GM12864 (cell line): ENCODE data around the gene SPECC1L.

ENCODE experiments used
- DNase-seq: peaks from one replicate; pipeline ENCODE4 v3.0.0-alpha.2; 2011; ENCODE audit warnings: low read depth
- H3K4me3 ChIP-seq: 2 replicates; pipeline ENCODE4 v1.5.1; 2011; ENCODE audit warnings: mild to moderate bottlenecking, low read depth, low read length, control low read depth
- TF ChIP-seq, protein P1 (sequence below): IDR thresholded peaks from 2 replicates; pipeline ENCODE4 v1.5.1; 2011; ENCODE audit warnings: low read depth, mild to moderate bottlenecking, moderate library complexity, low read length, control low read depth, inconsistent platforms; ENCODE audit errors: missing control alignments

Gene SPECC1L

GRCh38 chr22:24270556-24271385 lies at the start of gene SPECC1L:
Gene SPECC1L (plus strand): TSS chr22:24270831. CDS start chr22:24302232, 31,401 bp downstream.
- DNase-seq, result peak; percentile 55
- H3K4me3 ChIP-seq, result peak within 1 kb of the TSS; percentile 99
- TF ChIP-seq, protein P1, sequence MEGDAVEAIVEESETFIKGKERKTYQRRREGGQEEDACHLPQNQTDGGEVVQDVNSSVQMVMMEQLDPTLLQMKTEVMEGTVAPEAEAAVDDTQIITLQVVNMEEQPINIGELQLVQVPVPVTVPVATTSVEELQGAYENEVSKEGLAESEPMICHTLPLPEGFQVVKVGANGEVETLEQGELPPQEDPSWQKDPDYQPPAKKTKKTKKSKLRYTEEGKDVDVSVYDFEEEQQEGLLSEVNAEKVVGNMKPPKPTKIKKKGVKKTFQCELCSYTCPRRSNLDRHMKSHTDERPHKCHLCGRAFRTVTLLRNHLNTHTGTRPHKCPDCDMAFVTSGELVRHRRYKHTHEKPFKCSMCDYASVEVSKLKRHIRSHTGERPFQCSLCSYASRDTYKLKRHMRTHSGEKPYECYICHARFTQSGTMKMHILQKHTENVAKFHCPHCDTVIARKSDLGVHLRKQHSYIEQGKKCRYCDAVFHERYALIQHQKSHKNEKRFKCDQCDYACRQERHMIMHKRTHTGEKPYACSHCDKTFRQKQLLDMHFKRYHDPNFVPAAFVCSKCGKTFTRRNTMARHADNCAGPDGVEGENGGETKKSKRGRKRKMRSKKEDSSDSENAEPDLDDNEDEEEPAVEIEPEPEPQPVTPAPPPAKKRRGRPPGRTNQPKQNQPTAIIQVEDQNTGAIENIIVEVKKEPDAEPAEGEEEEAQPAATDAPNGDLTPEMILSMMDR, result no peak

GRCh38 chr22:24224468-24224867 lies 46.2 kb upstream of the SPECC1L start:
- TF ChIP-seq, protein P1, result no peak
- no peak for DNase-seq
- H3K4me3 ChIP-seq, result no peak overlapping the region

DNA sequence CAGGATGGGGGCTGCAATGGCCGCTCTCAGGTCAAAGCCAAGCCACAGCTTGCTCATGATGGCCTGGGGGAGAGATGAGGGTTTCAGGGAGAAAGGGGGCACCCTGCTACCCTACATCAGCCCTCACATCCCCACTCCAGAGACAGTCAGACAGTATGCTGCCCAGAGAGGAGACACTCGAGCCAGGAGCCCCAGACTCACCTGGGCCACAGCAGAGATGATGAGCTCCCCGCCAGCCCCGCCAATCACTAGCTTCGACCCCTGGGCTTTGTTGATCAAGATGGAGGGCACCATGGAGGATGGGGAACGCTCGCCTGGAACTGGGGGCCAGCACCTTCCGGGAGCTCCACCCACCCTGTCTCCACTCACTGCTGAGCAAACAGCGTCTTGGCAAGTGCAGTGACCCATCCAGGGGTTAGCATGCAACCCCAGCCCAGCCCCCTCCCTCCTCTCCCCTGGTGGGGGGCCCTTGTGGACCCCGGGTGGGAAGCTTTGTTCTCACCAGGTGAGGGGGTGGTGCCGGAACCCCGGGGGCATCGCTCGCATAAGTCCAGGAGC lies 45.5 kb upstream of the SPECC1L start:
- DNase-seq, result no peak
- TF ChIP-seq, protein P1, result no peak

GRCh38 chr22:24225951-24226350 lies 44.7 kb upstream of the SPECC1L start:
- no peak overlapping the region for H3K4me3 ChIP-seq
- TF ChIP-seq, protein P1, result no peak
- DNase-seq, result no peak

More for the DNA sequence above, 45.5 kb upstream of the SPECC1L start:
- H3K4me3 ChIP-seq, result no peak overlapping the region

- TF ChIP-seq, protein P1, result peak; percentile 67
- no peak for DNase-seq
- H3K4me3 ChIP-seq, result no peak overlapping the region
Measured at GRCh38 chr22:24230911-24231656, 39.5 kb upstream of the SPECC1L start.

DNA sequence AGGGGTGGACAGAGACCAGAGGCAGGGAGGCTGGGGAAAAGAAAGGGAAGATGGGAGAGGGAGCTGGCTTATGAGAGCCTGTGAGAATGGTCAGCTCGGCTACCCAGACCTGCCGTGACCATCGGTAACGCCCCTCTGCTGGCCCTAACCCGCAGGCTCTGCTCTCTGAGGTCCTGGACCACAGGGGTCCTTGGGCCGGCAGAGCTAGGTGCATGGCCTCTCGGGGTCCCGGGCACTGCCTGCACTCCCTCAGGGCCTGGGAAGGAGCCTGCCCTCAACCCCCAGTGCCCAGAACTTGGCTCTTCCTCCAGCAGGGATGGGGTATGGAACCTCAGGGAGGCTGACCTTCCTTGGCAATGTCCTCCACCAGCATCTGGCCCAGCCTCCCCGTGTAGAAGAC lies 38.9 kb upstream of the SPECC1L start:
- TF ChIP-seq, protein P1, result no peak
- no peak for DNase-seq

More for the DNA sequence above, 38.9 kb upstream of the SPECC1L start:
- H3K4me3 ChIP-seq, result no peak overlapping the region
